ENCODE measurements around the gene COL4A2.

Gene COL4A2

GRCh38 chr13:110264685-110265275 is 42.3 kb upstream of the COL4A2 start:
- no peaks in the 10 kb centered on the region for H3K9me3 ChIP-seq (ENCODE audit: control insufficient read depth, low read length)
- H3K4me3 ChIP-seq (ENCODE audit: insufficient read depth, low read depth, low read length, poor library complexity, severe bottlenecking), result no peak overlapping the region
- no peak for DNase-seq
- H3K36me3 ChIP-seq (ENCODE audit: control insufficient read depth, insufficient read depth, low read length), result no peaks in the 10 kb centered on the region
- H3K27me3 ChIP-seq (replicated peaks; ENCODE audit: control insufficient read depth, insufficient read depth, low read length, poor library complexity, severe bottlenecking), result no peaks in the 10 kb centered on the region
- no peaks in the 10 kb centered on the region for H3K4me1 ChIP-seq (ENCODE audit: control insufficient read depth, insufficient read depth, low read length, poor library complexity, severe bottlenecking)
- H3K27ac ChIP-seq (ENCODE audit: insufficient read depth, low read length, poor library complexity, severe bottlenecking), result no peak overlapping the region

DNA sequence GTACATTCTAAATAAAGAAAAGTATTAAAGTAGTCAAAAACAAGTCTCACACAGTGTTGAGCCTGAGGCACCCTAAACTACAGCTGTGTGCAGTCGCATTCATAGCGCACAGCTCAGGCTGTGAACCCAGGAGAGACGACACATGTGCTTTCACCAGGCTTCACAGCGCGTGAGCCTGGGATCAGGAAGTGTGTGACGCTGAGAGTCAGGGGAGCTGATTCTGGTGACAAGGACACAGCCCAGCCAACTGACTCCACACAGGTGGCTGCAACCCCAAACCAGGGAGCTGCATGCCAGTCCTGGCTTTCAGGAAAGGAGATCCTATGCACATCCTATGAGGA is 41.8 kb upstream of the COL4A2 start:
- no peaks in the 10 kb centered on the region for H3K36me3 ChIP-seq (ENCODE audit: control insufficient read depth, insufficient read depth, low read length)
- no peaks in the 10 kb centered on the region for H3K9me3 ChIP-seq (ENCODE audit: control insufficient read depth, low read length)
- no peak overlapping the region for H3K27ac ChIP-seq (ENCODE audit: insufficient read depth, low read length, poor library complexity, severe bottlenecking)
- no peaks in the 10 kb centered on the region for H3K4me1 ChIP-seq (ENCODE audit: control insufficient read depth, insufficient read depth, low read length, poor library complexity, severe bottlenecking)
- DNase-seq, result no peak
- H3K4me3 ChIP-seq (ENCODE audit: insufficient read depth, low read depth, low read length, poor library complexity, severe bottlenecking), result no peak overlapping the region
- no peaks in the 10 kb centered on the region for H3K27me3 ChIP-seq (replicated peaks; ENCODE audit: control insufficient read depth, insufficient read depth, low read length, poor library complexity, severe bottlenecking)

- no peaks in the 10 kb centered on the region for H3K9me3 ChIP-seq (ENCODE audit: control insufficient read depth, low read length)
- DNase-seq, result no peak
- no peaks in the 10 kb centered on the region for H3K4me1 ChIP-seq (ENCODE audit: control insufficient read depth, insufficient read depth, low read length, poor library complexity, severe bottlenecking)
- H3K27ac ChIP-seq (ENCODE audit: insufficient read depth, low read length, poor library complexity, severe bottlenecking), result no peak overlapping the region
- no peaks in the 10 kb centered on the region for H3K36me3 ChIP-seq (ENCODE audit: control insufficient read depth, insufficient read depth, low read length)
- no peak overlapping the region for H3K4me3 ChIP-seq (ENCODE audit: insufficient read depth, low read depth, low read length, poor library complexity, severe bottlenecking)
- H3K27me3 ChIP-seq (replicated peaks; ENCODE audit: control insufficient read depth, insufficient read depth, low read length, poor library complexity, severe bottlenecking), result no peaks in the 10 kb centered on the region
Observed at GRCh38 chr13:110265682-110266430, 41.2 kb upstream of the COL4A2 start.

GRCh38 chr13:110266431-110266809 is 40.7 kb upstream of the COL4A2 start:
- Histone ChIP-seq H3K4me1 (ENCODE audit: control insufficient read depth, insufficient read depth, low read length, poor library complexity, severe bottlenecking) (no peaks in the 10 kb centered on the region), H3K4me3 (ENCODE audit: insufficient read depth, low read depth, low read length, poor library complexity, severe bottlenecking) (no peak overlapping the region), H3K36me3 (ENCODE audit: control insufficient read depth, insufficient read depth, low read length) (no peaks in the 10 kb centered on the region), H3K27me3 (replicated peaks; ENCODE audit: control insufficient read depth, insufficient read depth, low read length, poor library complexity, severe bottlenecking) (no peaks in the 10 kb centered on the region), H3K27ac (ENCODE audit: insufficient read depth, low read length, poor library complexity, severe bottlenecking) (no peak overlapping the region), H3K9me3 (ENCODE audit: control insufficient read depth, low read length) (no peaks in the 10 kb centered on the region)
- no peak for DNase-seq

- no peak for DNase-seq
- H3K36me3 ChIP-seq (ENCODE audit: control insufficient read depth, insufficient read depth, low read length), result no peaks in the 10 kb centered on the region
- H3K27me3 ChIP-seq (replicated peaks; ENCODE audit: control insufficient read depth, insufficient read depth, low read length, poor library complexity, severe bottlenecking), result no peaks in the 10 kb centered on the region
- H3K9me3 ChIP-seq (ENCODE audit: control insufficient read depth, low read length), result no peaks in the 10 kb centered on the region
- H3K4me3 ChIP-seq (ENCODE audit: insufficient read depth, low read depth, low read length, poor library complexity, severe bottlenecking), result no peak overlapping the region
- H3K4me1 ChIP-seq (ENCODE audit: control insufficient read depth, insufficient read depth, low read length, poor library complexity, severe bottlenecking), result no peaks in the 10 kb centered on the region
- no peak overlapping the region for H3K27ac ChIP-seq (ENCODE audit: insufficient read depth, low read length, poor library complexity, severe bottlenecking)
Observed at GRCh38 chr13:110266983-110267382, 40.1 kb upstream of the COL4A2 start.

DNA sequence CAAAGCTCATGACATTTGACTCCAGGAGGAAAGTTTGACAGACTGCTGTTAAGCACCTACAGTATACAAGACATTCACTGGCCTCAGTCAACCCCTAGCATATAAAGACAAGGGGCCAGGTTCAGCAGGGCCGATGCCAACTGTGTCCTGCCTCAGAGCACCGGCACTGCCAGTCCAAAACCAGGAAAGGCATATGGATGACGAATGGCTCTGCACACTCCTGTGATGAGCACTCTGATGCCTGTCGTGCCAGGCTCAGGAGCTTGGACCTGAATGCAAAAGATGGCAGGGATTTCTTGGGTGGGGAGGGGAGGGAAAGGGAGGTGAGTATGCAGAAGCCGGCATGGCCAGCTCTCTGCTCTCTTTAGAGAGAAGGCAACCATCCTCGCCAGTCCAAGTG is 39.0 kb upstream of the COL4A2 start:
- H3K9me3 ChIP-seq (ENCODE audit: control insufficient read depth, low read length), result no peaks in the 10 kb centered on the region
- no peaks in the 10 kb centered on the region for H3K4me1 ChIP-seq (ENCODE audit: control insufficient read depth, insufficient read depth, low read length, poor library complexity, severe bottlenecking)
- DNase-seq, result no peak
- H3K4me3 ChIP-seq (ENCODE audit: insufficient read depth, low read depth, low read length, poor library complexity, severe bottlenecking), result no peak overlapping the region
- H3K36me3 ChIP-seq (ENCODE audit: control insufficient read depth, insufficient read depth, low read length), result no peaks in the 10 kb centered on the region
- no peaks in the 10 kb centered on the region for H3K27me3 ChIP-seq (replicated peaks; ENCODE audit: control insufficient read depth, insufficient read depth, low read length, poor library complexity, severe bottlenecking)
- H3K27ac ChIP-seq (ENCODE audit: insufficient read depth, low read length, poor library complexity, severe bottlenecking), result no peak overlapping the region

- Histone ChIP-seq H3K4me1 (ENCODE audit: control insufficient read depth, insufficient read depth, low read length, poor library complexity, severe bottlenecking) (no peaks in the 10 kb centered on the region), H3K36me3 (ENCODE audit: control insufficient read depth, insufficient read depth, low read length) (no peaks in the 10 kb centered on the region), H3K4me3 (ENCODE audit: insufficient read depth, low read depth, low read length, poor library complexity, severe bottlenecking) (no peak overlapping the region), H3K27ac (ENCODE audit: insufficient read depth, low read length, poor library complexity, severe bottlenecking) (no peak overlapping the region), H3K27me3 (replicated peaks; ENCODE audit: control insufficient read depth, insufficient read depth, low read length, poor library complexity, severe bottlenecking) (no peaks in the 10 kb centered on the region), H3K9me3 (ENCODE audit: control insufficient read depth, low read length) (no peaks in the 10 kb centered on the region)
- no peak for DNase-seq
Observed at GRCh38 chr13:110268576-110269185, 38.4 kb upstream of the COL4A2 start.

- Histone ChIP-seq H3K4me3 (ENCODE audit: insufficient read depth, low read depth, low read length, poor library complexity, severe bottlenecking) (no peak overlapping the region), H3K9me3 (ENCODE audit: control insufficient read depth, low read length) (no peaks in the 10 kb centered on the region), H3K27me3 (replicated peaks; ENCODE audit: control insufficient read depth, insufficient read depth, low read length, poor library complexity, severe bottlenecking) (no peaks in the 10 kb centered on the region), H3K27ac (ENCODE audit: insufficient read depth, low read length, poor library complexity, severe bottlenecking) (no peak overlapping the region), H3K36me3 (ENCODE audit: control insufficient read depth, insufficient read depth, low read length) (no peaks in the 10 kb centered on the region), H3K4me1 (ENCODE audit: control insufficient read depth, insufficient read depth, low read length, poor library complexity, severe bottlenecking) (no peaks in the 10 kb centered on the region)
- no peak for DNase-seq
Observed at GRCh38 chr13:110269509-110270185, 37.4 kb upstream of the COL4A2 start.

DNA sequence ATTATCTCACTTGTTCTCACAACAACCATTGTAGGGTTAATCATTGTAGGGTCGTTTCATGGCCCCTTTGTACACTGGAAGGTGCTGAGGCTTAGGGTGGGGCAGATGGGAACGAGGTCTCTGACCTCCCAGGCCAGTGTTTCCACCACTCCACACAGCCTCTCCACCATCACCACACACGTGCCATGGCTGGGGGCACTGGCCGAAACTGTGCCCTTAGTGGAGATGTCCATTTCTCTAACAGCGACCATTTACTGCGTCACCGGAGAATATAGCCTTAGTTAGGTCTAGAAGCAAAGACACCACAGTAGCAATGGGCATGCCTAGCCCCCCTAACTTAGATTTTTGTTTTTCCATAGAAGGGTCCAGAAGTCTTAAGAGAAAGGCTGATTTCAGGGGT is 36.6 kb upstream of the COL4A2 start:
- DNase-seq, result no peak
- Histone ChIP-seq H3K4me1 (ENCODE audit: control insufficient read depth, insufficient read depth, low read length, poor library complexity, severe bottlenecking) (no peaks in the 10 kb centered on the region), H3K4me3 (ENCODE audit: insufficient read depth, low read depth, low read length, poor library complexity, severe bottlenecking) (no peak overlapping the region), H3K36me3 (ENCODE audit: control insufficient read depth, insufficient read depth, low read length) (no peaks in the 10 kb centered on the region), H3K27me3 (replicated peaks; ENCODE audit: control insufficient read depth, insufficient read depth, low read length, poor library complexity, severe bottlenecking) (no peaks in the 10 kb centered on the region), H3K9me3 (ENCODE audit: control insufficient read depth, low read length) (no peaks in the 10 kb centered on the region), H3K27ac (ENCODE audit: insufficient read depth, low read length, poor library complexity, severe bottlenecking) (no peak overlapping the region)

- Histone ChIP-seq H3K4me1 (ENCODE audit: control insufficient read depth, insufficient read depth, low read length, poor library complexity, severe bottlenecking) (no peaks in the 10 kb centered on the region), H3K9me3 (ENCODE audit: control insufficient read depth, low read length) (no peaks in the 10 kb centered on the region), H3K27ac (ENCODE audit: insufficient read depth, low read length, poor library complexity, severe bottlenecking) (no peak overlapping the region), H3K4me3 (ENCODE audit: insufficient read depth, low read depth, low read length, poor library complexity, severe bottlenecking) (no peak overlapping the region), H3K27me3 (replicated peaks; ENCODE audit: control insufficient read depth, insufficient read depth, low read length, poor library complexity, severe bottlenecking) (no peaks in the 10 kb centered on the region), H3K36me3 (ENCODE audit: control insufficient read depth, insufficient read depth, low read length) (no peaks in the 10 kb centered on the region)
- DNase-seq, result no peak
Observed at GRCh38 chr13:110271313-110271712, 35.8 kb upstream of the COL4A2 start.

Data from effector memory CD4-positive, alpha-beta T cell (primary cell).